Left cardiac atrium (tissue), 4 donors: Measurements from ENCODE around the gene HYI. TPM values are rescaled to one million over a fixed set of nuclear protein-coding genes. Genes with fewer than 3 reads are reported as not detected.

Experiments used
- ATAC-seq, 2 donors: fragments of 200-7000 bp; cut with Tn5 transposase; one replicate each; pipeline ENCODE4 v1.9.1; 2020; ENCODE audit warnings: mild to moderate bottlenecking in 2 of 2, moderate library complexity in 2 of 2
- DNase-seq: peaks from one replicate; pipeline ENCODE4 v3.0.0-alpha.2; 2020
- intact Hi-C, 2 donors: fragments of 100-400 bp; cut with DNase I; formaldehyde crosslinking; loops; one replicate each; pipeline versions ENCODE4 v1.14.1 to v1.15.1; 2022 to 2023
- total RNA-seq, 2 donors: library from RNA; stranded (reverse); fragmentation: NEBNext Ultra II Directional; extraction: Animal tissue kit (Norgen Biotek cat#: 25700); gene quantifications; one replicate each; pipeline ENCODE4 v1.2.1, GENCODE V29; 2021
- donor health status: DM: no; HTN: yes; CAD: no.
- donor health status: DM: no; HTN: yes; CAD: no; lungs with severe emphysema.
- donor health status: DM: yes; HTN: yes; CAD: no.
- donor health status: Dilated cardiomyopathy.

The HYI gene
- total RNA-seq, 2 donors from 2014 or later = 24.8 to 29.3 TPM

DNA sequence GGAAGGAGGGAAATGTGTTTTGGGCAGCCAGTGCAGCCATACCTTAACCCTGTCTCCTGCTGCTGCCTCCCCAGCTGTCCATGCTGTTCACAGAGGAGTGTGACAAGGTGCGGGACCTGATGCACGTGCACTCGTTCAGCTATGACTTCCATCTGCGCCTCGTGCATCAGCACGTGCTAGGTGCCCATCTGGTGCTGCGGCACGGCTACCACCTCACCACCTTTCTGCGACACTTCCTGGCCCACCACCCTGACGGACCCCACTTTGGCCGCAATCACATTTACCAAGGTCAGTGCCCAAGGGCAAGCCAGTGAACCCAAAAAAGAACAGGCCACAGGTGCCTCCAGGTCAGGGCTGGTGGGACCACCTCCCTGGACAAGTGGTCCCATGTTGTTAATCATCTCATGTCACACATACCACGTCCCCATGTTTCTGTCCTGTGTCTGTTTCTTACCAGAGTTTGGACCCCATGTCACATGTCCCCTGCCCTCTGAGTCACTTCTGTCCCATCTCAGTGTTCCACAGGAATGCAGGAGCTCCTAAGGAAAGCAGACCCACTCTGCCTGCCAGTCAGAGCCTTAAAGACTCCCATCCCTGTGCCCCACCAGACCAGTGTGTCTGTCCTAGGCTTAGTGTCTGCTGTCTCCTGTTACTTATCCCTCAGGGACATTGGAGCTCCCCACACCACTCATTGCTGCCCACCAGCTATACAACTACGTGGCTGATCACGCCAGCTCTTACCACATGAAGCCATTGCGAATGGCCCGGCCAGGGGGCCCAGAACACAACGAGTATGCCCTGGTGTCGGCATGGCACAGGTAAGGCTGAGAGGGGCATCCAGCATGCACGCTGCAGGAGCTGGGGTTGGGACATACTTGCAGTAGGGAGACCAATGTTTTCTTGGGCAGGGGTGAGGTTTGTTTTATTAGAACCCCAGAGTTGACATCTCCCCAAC lies 6.6 kb downstream of the HYI start:
- DNase-seq = no peak
- intact Hi-C loops = no loop called here
- ATAC-seq = no peak

DNA sequence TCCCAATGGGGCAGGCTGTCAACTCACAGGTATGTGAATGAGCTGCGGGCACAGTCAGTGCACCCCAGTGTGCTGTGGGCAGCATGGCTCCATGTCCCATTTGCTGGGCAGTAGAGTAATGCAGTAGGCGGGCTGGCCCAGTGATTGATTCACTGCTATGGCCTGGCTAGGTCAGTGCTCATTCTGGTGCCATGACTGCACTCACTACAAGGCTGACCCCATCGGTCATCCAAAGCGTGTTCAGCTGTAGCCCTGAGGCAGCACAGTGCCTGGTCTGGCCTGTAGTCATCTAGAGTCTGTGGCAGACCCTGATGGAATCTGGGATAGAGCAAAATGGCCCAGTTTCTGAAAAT lies 7.4 kb downstream of the HYI start:
- DNase-seq (no peak), ATAC-seq (no peak)
- intact Hi-C loops = no loop called here

DNA sequence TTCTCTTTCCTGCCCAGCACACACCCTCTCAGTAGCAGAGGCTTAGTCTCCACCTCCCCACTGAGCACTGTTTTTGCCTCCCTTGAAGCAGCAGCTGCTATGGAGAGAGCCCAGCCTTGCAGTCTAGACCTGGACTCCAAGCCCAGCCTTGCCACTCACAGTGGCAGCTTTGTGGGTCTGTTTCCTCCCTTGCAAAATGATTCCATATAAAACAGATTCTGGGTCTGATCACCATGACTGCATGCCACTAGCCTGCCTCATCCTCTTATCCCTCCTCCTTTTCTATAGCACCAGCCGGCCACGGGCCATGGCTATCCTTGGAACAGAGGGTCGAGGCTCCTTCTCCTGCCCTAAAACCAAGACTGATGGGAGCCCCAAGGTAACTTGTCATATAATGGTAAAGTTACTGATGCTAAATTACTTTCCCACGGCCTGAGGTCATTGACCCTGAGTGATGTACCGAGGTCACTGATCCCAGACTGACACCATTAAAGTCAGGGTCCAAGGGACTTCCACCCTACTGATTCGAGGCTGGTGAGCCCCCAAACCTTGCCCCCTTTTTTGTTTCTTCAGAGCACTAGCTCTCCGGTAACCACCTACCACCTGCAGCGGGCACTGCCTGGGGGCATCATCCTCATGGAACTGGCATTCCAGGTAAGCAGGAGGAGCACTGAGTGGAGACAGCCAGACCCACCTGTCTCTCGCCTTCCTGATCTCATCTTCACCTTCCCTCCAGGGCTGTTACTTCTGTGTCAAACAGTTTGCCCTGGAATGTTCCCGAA lies 7.9 kb downstream of the HYI start:
- DNase-seq = no peak
- no peak for ATAC-seq
- intact Hi-C loops = no loop called here

DNA sequence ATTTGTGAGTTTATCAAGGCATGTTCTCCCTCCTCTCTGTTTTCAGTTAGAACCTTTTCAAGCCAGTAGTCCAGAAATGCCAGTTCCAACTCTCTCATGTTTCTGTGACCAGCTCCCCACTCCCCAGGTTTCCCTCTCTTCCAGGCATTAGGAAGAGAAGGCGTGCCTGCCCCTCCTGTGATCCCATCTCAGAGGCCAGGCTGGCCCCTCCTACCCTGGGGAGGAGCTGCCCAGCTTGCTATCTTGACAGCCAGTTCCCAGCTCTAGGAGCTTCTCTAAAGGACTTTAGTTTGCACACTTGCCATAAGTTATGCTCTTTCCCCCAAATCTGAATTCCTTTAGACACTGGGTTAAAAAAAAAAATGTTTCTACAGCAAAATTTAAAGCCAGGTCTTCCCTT lies 8.9 kb downstream of the HYI start:
- ATAC-seq (peak; percentile 28 to 44), DNase-seq (no peak)
- intact Hi-C loops = no loop called here

DNA sequence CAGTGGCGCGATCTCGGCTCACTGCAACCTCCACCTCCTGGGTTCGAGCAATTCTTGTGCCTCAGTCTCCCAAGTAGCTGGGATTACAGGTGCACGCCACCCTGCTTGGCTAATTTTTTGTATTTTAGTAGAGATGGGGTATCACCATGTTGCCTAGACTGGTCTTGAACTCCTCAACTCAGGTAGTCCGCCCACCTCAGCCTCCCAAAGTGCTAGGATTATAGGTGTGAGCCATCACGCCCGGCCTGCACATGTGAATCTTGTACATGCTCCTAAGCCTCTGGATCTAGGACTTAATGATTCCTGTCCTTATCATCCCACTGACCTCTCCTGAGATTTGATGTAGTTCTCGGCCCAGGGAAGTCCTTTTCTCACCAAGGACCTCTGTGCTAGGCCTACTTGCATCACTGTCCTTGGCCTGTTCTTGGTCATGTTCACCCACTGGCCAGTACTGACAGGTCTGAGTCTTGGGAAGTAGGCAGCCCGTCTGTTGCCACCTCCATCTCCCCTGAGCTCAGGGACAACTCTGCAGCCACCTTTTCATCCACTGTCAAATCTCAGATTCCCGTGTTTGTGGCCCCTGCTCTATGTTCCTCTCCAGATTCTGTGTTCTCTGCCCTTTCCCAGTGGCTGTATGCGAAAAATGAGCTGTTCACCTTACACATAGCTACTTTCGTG lies 9.4 kb downstream of the HYI start:
- ATAC-seq = no peak
- DNase-seq = no peak
- intact Hi-C loops = no loop called here

DNA sequence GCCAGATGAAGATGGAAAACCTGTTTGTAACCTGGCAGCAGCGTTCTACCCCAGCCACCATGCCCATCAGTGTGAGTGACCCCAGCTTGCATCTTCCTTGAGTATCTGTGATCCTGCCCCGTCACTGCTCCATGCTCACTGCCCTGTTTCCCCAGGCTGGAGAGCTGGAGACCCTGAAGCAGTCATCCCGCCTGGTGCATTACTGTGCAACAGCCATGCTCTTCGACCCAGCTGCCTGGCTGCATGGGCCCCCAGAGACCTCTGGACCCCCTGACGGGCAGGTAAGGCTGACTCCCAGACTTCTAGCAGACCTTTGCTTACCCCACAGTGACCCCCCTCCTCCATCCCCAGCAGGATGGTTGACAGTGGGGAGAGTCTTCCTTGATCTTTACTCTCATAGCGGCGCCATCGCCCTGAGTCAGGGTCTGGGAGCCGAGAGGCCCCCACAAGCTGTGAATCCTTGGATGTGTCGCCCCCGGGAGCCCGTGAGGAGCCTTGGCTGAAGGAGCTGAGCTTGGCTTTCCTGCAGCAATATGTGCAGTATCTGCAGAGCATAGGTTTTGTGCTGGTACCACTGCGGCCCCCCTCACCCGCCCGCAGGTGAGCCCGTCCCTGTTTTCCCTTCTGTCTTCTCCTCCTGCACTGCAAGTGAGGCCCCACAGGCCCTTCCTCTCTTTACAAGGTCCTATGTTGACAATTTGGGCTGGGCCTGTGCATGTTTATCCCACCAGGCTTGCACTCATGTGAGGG lies 10.4 kb downstream of the HYI start:
- no peak for ATAC-seq
- intact Hi-C loops = no loop called here
- DNase-seq = no peak

DNA sequence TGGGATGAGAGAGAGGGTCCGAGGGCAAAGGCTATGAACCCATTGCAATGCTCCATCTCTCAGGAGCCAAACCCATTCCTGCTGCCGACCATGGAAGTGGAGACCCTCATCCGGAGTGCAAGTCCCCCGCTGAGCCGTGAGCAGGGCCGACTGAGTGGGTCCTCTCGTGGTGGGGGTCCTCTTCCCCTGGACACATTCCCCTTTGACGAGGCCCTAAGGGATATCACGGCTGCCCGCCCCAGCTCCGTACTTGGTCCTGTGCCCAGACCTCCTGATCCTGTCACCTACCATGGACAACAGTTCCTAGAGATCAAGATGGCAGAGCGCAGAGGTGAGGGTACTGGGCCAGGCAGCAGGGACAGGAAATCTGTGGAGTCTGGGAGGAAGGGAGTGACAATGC lies 11.0 kb downstream of the HYI start:
- ATAC-seq (no peak), DNase-seq (no peak)
- intact Hi-C loops = no loop called here

DNA sequence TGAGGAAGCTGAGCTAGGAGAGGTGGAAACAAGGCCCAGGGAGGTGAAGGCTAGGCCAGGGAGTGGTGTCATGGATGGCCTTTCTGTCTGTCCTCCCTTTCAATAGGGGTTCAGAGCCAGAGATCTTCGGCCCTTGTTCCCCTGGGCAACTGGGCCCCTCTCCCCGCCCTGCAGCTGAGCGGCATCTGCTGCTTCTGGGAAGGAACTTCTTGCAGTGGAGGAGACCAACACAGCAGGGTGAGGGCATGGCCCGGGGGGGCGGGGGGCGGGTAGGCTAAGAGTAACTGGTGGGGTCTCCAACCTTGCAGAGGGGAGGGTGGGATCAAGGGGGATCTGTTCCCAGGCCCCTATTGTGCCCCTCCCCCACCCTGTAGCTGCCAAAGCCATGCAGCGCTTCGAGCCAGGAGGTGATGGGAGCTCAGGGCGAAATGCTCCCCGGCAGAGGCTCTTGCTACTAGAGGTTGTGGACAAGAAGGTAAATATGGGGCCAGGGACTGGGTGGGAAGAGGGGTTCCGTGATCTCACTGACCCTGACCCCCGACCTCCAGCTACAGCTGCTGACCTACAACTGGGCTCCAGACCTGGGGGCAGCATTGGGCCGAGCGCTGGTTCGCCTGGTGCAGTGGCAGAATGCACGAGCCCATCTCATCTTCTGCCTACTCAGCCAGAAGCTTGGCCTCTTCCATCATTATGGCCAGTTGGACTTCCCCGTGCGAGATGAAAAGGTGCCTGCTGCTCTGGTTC lies 11.7 kb downstream of the HYI start:
- intact Hi-C loops = no loop called here
- no peak for ATAC-seq
- DNase-seq = no peak

DNA sequence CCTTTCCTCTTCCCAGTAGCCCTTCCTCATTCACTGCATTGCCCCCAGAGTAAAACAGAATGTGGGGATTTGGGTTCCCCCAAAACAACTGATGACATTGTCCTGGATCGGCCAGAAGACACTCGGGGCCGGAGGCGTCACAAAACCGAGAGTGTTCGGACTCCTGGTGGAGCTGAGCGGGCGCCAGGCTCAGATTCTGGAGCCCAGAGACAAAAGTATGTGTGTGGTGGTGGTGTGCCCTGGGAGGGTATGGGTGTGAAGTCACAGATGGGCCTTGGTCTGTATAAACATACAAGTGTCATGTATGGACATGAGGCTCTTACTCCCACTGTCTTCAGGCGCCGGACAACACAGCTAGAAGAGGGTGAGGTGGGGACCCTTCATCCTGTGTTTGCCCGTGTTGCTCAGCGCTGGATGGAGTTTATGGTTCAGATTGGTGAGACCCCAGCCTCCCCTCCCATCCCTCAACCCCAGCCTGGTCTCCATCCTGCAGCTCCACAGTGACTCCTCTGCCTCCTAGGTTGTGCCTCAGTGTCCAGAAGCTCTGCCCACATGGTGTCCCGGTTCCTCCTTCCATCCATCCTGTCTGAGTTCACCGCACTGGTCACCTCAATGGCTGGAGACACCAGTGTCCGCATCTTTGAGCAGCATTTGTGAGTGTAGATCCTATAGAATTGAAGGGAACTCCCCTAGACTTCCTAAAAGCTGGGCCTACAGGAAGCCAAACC lies 12.4 kb downstream of the HYI start:
- intact Hi-C loops = no loop called here
- ATAC-seq = no peak
- DNase-seq = no peak

DNA sequence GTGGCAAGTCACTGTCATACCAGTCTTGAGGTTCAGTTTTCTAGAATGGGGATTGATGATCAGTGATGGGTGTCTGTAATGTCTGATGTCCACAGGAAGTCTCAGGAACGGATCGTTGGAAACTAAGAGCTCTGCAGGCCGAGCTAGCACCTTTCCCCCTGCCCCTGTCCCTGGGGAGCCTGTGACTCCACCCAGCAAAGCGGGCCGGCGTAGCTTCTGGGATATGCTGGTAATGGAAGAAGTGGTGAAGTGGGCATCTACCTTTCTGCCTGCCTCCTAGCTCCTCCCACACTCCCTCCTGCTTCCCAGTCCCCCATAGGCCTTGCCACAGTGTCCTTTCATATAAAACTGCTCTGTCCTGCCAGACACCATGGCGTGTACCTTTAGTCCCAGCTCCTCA lies 13.4 kb downstream of the HYI start:
- intact Hi-C loops = no loop called here
- DNase-seq (no peak), ATAC-seq (no peak)

DNA sequence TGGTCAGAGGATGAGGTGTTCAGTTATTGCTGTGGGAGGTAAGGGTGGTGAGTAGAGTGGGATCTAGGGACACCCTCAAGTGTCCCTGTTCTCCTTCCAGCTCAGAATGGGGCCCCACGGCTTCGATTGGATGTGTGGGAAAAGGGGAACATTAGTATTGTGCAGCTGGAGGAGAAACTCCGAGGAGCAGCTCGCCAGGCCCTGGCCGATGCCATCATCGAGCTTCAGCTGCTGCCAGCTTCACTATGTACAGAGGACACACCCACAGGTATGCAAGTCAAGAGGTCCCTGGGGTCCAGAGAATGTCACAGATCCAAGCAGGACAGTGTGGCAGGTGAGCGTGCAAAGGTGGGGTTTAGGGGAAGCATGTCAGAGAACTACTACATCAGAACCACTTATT lies 13.9 kb downstream of the HYI start:
- DNase-seq (no peak), ATAC-seq (no peak)
- intact Hi-C loops = no loop called here

DNA sequence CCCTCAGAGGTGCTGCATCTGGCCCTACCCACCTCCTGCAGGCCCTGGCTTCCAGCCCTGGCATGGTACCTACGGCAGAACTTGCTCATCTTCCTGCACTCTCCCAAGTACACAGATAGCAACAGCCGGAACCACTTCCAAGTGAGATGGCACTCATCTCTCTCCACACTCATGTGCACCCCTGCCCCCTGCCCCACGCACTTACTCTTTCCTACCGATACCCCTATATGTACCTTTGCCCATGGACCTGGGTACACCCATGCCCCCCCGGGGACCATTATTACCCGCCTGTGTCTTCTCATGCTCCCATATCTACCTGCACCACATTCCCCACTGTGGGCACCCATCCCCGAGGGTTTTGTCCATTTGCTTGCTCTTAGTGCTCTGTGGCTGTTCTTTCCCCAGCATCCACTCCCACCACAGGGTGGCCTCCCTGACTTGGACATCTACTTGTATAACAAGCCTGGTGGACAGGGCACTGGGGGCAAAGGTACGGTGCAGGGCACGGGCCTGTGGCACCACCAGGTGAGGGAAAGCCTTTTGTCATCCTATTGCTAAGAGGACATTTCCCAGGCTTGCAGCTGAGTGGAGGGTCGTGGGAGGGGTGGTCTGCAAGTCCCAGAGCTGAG lies 14.7 kb downstream of the HYI start:
- intact Hi-C loops = no loop called here
- ATAC-seq (no peak), DNase-seq (no peak)

DNA sequence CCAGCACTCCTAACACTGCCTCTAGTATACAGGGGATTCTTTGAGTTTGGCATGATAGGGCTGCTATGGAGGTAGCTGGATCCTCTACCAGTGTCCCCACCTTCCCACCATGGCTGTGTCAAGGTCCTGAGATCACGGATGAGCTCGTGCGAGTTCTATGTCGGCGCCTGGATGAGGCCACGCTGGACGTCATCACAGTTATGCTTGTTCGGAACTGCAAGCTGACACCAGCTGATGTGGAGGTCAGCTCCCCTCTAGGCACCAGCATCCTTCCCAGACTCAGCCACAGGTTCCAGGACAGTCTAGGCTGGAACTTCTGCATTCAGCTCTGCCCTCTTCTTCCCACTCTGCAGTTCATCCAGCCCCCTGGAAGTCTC lies 15.2 kb downstream of the HYI start:
- no peak for DNase-seq
- ATAC-seq = no peak
- intact Hi-C loops = no loop called here

DNA sequence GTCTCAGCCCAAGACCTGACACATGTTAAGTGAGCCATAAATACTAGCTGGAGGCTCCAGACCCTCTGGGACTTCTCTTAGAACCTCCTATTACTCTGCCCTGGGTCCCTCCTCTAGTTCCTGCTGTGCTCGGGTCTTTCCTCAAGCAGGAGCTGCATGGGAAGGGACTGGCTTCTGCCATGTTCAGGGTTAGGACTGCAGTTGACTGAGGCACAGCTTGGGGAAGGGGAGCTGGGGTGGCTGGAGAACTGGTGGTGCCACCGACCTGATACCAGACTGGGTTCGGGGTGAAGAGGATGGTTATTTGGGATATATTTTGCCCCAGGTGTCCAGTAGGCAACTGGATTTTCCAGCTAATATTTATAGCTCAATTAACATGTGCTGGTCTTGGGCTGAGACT lies 15.7 kb downstream of the HYI start:
- DNase-seq = no peak
- no peak for ATAC-seq
- intact Hi-C loops = no loop called here

DNA sequence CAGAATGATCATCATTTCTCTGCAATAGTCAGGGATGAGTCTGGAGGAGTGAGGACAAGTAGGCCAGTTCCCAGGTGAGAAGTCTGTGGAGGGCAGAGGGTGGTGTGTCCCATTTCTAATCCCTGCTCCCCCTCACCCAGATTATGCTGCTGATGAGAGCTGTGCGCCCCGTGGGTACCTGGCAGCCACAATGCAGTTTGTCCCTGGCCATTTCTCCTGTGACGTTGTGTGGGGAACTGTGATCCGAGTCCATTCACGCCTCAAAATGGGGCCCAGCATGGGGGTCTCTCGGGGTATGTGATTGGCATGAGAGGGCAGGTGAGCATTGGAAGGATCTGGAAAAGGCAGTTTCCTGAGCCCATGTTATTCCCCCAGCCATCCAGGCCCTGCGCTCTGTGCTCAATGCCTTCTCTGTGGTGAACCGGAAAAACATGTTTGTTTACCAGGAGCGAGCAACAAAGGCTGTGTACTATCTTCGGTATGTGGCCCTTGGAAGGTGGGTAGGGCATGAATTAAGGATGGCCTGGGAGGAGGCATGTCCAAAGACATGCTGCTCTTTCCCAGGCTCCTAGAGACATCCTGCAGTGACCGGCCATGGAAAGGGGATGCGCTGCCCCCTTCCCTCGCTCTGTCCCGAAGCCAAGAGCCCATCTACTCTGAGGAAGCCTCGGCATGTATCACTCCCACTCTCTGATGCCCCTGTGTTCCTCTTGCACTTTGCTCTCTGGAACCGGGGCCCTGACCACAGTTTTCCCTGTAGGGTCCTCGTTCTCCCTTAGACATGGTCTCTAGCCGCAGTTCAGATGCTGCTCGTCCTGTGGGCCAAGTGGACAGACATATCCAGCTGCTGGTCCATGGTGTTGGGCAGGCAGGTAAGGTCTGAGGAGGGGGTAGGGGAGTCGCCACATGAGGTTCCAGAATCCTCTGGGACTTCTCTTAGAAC lies 16.4 kb downstream of the HYI start:
- no peak for ATAC-seq
- no peak for DNase-seq
- intact Hi-C loops = no loop called here

DNA sequence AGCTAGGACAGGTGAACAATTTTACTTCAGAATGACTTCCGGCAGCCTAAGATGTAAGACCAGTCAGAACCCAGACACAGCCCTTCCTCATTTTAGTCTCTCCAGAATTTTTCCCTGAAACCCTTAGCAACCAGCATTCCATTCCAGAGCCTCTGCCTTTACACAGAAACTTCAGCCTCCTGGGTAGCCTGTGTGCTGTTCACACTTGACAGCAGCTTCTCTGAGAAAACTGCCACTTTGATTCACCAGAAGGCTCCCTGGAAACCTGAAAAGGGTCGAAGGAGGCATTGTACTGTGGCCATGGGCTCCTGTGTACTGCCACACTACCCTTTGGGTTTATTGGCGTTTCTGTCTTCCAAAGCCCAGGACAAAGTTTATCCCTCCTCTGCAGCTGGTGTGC lies 17.4 kb downstream of the HYI start:
- ATAC-seq (peak in 1 of 2 donors; percentile 1), DNase-seq (no peak)
- intact Hi-C loops = no loop called here
